CD4-positive, alpha-beta T cell treated with Interleukin-1 beta for 1 hour (primary cell): Measurements from ENCODE around the gene PAPOLA.
"Not testable (repeated sequence)": the region's sequence is repeated elsewhere in the genome, so short reads cannot be mapped to it uniquely, and the experiment has no call there.

Experiments used
- DNase-seq, 2 donors: peaks; one replicate each; pipeline ENCODE4 v3.0.0-alpha.2; 2020 to 2022

Gene PAPOLA

GRCh38 chr14:96503306-96503679, 1.1 kb downstream of the PAPOLA start:
- DNase-seq: no peak

GRCh38 chr14:96504353-96504752, 2.2 kb downstream of the PAPOLA start:
- DNase-seq: not testable (repeated sequence)

DNA sequence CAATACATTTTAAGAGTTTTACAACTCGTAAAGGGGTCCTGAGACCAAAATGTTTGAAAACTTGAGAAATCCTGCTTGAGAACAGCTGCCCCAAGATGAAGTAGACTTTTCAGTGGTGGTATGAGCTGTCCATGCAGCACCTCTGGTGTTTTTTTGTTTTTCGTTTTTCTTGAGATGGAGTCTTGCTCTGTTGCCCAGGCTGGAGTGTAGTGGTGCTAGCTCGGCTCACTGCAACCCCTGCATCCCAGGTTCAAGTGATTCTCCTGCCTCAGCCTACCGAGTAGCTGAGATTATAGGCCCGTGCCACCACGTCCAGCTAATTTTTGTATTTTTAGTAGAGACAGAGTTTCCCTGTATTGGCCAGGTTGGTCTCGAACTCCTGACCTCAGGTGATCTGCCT, 5.5 kb downstream of the PAPOLA start:
- no peak for DNase-seq

DNA sequence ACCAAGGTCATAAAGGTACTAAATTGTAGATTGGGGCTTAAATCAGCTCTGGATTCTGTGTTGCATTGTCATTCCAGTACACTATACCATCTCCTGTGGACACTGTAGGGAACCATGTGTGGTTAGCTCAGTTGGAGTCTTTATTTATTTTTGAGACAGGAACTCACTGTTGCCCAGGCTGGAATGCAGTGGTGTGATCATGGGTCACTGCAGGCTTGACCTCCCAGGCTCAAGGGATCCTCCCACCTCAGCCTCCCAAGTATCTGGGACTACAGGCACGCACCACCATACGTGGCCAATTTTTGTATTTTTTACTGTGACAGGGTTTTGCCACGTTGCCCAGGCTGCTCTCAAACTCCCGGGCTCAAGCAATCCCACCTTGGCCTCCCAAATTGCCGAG, 6.7 kb downstream of the PAPOLA start:
- no peak for DNase-seq

DNA sequence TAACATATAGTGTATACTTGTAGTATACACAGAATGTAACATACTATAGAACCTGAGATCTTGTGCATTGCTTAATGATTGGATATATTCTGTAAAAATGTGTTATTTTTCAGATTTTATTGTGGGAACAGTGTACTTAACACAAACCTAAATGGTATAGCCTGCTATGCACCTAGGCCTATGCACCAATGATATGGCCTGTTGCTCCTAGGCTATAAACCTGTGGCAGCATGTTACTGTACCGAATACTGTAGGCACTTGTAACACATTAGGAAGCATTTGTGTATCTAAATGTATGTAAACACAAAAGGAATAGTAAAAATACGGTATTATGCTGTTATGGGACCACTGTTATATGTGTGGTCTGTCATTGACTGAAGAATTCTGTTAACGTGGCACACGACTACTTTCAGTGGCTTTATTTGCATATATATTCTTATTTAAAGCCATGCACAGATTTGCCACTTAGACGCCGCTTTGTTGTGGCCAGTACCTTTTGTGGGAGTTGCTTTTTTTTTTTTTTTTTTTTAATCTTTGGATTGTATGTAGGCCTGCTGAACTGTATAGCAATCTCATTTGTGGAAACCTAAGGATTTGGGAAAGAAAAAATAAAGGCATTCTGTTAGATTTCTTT, 7.4 kb downstream of the PAPOLA start:
- no peak for DNase-seq

DNA sequence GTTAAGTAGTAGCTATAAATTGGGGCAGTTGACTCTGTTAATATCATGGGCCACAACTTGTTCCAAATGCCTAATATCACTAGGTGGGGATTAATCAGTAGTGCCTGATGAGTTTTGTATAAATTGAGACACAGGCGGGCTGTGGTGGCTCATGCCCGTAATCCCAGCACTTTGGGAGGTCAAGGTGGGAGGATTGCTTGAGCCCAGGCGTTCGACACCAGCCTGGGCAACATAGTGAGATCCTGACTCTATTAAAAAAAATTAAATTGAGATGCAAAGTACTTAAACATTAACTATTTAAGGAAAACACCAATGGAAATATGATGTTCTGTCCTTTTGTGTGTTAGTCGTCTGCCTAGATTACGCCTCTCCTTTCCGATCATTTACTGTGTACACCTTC, 9.0 kb downstream of the PAPOLA start:
- DNase-seq: no peak

DNA sequence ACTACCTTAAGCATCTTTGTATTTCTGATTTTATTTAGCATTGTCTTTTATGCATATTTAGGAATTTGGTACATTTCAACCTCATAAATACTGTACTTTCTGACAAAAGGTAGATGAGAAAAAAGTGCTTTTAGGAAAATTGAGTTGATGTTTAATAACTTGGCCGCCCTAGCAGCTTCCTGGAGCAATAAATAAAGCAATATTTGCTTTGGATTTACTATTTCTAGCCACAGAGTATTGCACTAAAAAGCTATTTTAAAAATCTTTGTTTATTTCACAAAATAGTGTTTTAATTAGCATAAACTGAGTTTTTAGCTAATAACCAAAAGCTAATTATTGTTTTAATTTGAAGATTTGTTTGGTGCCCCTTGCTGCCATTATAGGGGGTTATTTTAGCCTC, 9.5 kb downstream of the PAPOLA start:
- no peak for DNase-seq

DNA sequence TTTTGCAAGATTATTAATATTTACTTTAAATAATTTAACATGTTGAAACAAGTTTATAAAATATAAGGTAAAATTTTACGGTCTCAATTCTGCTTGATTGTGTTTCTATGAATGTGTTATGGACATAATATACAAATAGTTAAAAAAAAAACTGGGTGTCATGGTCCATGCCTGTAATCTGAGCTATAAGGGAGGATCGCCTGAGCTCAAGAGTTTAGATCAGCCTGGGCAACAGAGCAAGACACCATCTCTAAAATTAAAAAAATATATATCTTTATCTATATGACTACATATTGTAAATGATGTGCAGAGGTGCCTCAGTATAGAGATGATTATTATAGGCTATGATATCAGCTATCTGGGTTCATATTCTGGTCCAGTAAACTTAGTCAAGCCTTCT, 9.9 kb downstream of the PAPOLA start:
- DNase-seq: no peak

DNA sequence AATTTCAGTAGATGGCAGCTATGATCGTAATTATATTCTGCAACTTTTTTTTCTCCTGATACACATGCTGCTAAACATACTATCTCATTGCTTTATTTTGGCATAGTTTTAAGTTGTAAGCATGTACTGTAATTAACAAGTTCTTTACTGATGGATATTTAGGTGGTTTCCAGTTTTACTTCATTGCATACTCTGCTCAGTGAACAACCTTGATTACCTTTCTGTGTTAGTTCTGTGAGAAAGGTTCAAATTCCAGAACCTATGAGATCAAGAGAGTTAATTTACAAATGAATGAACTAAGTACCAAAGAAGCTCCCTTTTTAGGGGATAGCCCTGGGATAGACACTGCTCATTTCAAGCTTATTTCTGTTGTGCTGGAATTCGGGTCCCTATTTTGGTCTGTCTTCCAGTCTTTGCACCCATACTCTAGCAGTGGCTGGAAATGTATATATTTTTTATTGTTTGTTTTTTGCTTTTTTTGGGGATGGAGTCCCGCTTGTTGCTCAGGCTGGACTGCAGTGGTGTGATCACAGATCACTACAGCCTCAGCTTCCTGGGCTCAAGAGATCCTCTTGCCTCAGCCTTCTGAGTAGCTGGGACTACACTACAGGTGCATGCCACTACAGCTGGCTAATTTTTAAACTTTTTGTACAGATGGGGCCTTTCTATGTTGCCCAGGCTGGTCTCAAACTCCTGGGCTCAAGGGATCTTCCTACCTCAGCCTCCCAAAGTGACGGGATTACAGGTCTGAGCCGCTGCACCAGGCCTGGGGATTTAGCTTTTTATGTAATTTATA, 10.6 kb downstream of the PAPOLA start:
- DNase-seq: no peak

- no peak for DNase-seq
Measured at GRCh38 chr14:96514694-96515093, 12.5 kb downstream of the PAPOLA start.

GRCh38 chr14:96515731-96516130, 13.5 kb downstream of the PAPOLA start:
- DNase-seq: no peak

DNA sequence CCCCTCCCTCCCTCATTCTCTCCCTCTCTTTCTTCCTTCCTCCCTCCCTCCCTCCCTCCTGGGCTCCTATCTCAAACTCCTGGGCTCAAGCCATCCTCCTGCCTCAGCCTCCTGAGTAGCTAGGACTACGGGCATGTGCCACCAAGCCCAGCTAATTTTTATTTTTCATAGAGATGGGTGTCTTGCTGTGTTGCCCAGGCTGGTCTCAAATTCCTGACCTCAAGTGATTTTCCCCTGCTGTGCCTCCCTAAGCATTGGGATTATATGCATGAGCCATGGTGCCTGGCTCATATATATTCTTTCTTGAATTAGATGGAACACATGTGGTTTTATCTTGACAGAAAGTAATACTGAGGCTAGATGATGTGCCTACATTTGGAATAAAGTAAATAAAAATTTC, 14.2 kb downstream of the PAPOLA start:
- no peak for DNase-seq

DNA sequence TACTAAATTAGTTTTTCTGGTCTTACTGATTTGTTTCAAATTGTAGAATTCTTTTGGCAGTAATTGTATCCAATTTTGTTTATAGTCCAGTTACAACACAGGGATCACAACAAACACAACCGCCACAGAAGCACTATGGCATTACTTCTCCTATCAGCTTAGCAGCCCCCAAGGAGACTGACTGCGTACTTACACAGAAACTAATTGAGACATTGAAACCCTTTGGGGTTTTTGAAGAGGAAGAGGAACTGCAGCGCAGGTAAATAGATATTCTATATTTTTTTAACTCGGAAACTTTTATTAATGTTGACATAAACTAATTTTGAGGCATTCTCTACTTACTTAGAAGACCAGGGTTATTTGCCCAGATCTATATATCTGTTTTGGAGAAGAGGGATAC, 17.8 kb downstream of the PAPOLA start:
- no peak for DNase-seq

- no peak for DNase-seq
Measured at GRCh38 chr14:96525452-96525851, 23.3 kb downstream of the PAPOLA start.

GRCh38 chr14:96532632-96533031, 30.4 kb downstream of the PAPOLA start:
- DNase-seq: no peak

DNA sequence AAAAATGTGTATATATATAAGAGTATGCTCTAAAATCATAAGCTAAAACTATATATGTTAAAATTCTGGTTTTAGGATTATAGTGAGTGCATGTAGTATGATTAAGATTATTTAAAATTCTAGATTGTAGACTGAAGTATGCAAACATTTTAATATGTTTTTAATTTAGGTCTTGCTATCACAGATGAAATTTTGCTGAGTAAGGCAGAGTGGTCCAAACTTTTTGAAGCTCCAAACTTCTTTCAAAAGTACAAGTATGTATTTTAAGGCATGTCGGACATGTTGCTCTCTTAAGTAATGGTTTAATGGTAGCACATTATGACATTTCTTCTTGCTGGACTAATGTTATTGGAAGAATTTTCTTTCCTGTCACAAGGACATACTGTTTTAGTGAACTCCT, 34.6 kb downstream of the PAPOLA start:
- DNase-seq: no peak

DNA sequence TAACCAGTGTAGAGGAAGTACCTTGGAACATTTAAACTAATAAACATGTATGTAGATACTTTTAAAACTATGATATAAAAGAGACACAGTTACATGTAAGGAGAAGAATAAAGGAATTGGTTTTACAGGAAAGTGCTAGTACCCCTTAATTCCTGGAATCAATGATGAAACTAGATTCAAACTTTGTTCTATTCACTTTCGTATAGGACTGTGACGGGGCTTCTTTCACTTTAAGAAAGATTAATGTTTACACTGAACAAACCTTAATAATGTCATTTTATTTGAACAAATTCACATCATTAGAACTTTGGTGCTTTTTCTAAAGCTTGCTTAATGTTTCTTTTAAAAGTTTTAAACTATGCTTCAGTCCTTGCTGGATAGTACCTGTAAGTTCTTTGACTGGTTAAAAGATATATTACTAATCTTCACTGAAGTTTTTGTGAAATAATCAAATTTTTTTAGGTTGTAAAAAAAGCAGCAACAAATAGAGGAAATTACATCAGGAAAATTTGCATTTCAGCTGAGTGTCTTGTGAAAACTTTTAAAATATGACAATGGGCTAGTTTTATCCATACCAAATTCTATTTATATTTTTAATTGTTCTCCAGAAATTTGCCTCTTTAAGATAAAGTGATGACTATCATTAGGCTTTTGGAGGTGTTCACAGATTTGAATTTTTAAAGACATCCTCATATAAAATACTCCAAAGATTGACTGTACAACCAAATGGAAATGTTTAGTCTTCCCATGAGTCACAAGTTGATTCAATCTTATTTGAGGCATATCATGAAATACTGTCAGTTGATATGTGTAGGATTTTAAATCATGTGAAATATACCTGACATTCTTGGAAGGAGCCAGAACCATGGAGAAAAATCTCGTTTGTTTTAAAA, 36.2 kb downstream of the PAPOLA start:
- DNase-seq: no peak

DNA sequence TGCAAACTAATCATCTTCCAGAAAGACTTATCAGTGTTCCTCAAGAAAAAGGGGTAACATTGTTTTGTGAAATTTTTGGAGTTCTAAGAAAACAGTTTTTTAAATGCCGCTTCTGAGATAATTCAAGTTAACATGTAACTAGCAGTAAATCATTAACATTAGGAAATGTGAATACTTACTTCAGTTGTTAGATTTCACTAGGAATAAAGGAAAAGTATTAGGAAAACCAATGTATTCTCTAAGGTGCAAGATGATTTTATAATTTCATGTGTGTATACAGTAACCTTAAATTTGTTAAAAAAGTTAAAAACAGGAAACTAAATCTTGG, 36.8 kb downstream of the PAPOLA start:
- no peak for DNase-seq

GRCh38 chr14:96554315-96554910, 52.2 kb downstream of the PAPOLA start:
- DNase-seq: no peak

DNA sequence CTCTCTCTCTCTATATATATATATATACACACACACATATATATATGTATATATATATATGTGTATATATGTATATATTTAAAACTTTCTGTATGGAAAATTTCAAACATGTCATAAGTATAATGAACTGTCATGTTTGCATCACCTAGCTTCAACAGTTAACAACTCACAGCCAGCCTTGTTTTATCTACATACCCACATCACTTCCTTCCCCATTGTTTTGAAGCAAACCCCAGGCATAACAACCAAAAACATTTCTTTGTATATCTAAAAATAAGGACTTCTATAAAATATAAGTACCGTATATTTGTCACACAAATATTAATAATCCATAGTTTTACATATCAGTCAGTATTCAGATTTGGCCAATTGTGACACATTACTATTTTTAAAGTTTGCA, 57.4 kb downstream of the PAPOLA start:
- DNase-seq: no peak

- DNase-seq: no peak
Measured at GRCh38 chr14:96564389-96564788, 62.2 kb downstream of the PAPOLA start.

GRCh38 chr14:96565811-96566210, 63.6 kb downstream of the PAPOLA start:
- DNase-seq: no peak

DNA sequence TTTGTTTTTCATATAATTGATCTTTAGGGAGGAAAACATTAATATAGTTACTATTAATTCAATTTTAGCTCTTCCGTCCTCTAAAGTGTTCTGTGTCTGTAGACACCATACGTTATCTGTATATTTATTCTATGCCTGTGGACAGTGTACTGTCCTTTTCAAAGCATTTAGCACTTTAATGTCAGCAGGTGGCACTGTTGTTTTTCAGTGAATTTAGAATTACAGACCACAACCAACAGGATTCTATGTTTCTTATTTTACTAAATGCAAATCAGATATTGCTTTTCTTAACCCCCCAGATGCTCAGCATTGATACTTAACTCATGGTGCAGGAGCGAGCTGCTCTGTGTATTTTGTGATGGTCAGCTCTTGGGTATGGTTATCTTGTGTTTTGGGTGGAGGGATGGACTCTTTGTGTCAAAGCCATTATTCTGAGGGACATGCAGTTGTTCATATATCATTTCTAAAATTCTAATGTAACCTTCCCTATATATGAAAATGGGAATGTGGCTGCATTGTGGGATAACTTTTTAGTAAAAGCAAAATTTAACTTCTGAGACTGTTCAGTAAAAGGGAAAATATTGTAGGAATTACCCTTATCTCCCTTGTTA, 65.2 kb downstream of the PAPOLA start:
- DNase-seq: peak in 1 of 2 donors; percentile 38
